GM12878 (cell line): ENCODE data around the gene FZD10. TPM values are rescaled to one million over a fixed set of nuclear protein-coding genes. Genes with fewer than 3 reads are reported as not detected.

Source experiments
- ATAC-seq: fragments of 200-7000 bp; cut with Tn5 transposase; 3 replicates; pipeline ENCODE4 v1.9.1; 2020; ENCODE audit warnings: mild to moderate bottlenecking, moderate library complexity
- BruUV-seq: library from RNA; stranded (reverse); fragments of 400-500 nt; replicated peaks from 2 replicates; lab custom pipeline; 2021; lab: Mats Ljungman, UMichigan
- CTCF ChIA-PET: fragments of 300-600 bp; sonication (Branson Sonifier 250); formaldehyde crosslinking; extraction: SDS; loops from one replicate; lab custom pipeline; 2021; ENCODE audit warnings: inconsistent platforms; lab: Yijun Ruan, JAX
- POLR2A ChIA-PET: fragments of 350-600 bp; formaldehyde crosslinking; extraction: SDS; loops from one replicate; lab custom pipeline; 2021; ENCODE audit warnings: inconsistent platforms; lab: Charles Lee
- RAD21 ChIA-PET: fragments of 300-600 bp; sonication (Branson Sonifier 250); formaldehyde crosslinking; loops from one replicate; lab custom pipeline; 2023; ENCODE audit warnings: antibody characterized with exemption; ENCODE audit not compliant: unreplicated experiment; lab: Charles Lee
- SMC1A ChIA-PET: fragments of 300-600 bp; sonication (Branson Sonifier 250); formaldehyde crosslinking; loops from one replicate; lab custom pipeline; 2023; ENCODE audit not compliant: unreplicated experiment, uncharacterized antibody; lab: Charles Lee
- DNase-seq: peaks from one replicate; pipeline ENCODE4 v3.0.0-alpha.2; 2011; ENCODE audit warnings: low read depth, low spot score
- FAIRE-seq: peaks from 3 replicates; lab custom pipeline; 2011; peaks lifted over from hg19 to GRCh38; lab: Jason Lieb, UNC
- H2AFZ ChIP-seq: 2 replicates; pipeline ENCODE4 v1.6.0; 2011; ENCODE audit warnings: low read depth, low read length, control low read depth; ENCODE audit not compliant: control insufficient read depth
- H3K27ac ChIP-seq: 2 replicates; pipeline ENCODE4 v1.5.1; 2011; ENCODE audit warnings: control low read depth; ENCODE audit not compliant: control insufficient read depth, insufficient read depth
- H3K27me3 ChIP-seq, 2 experiments: replicated peaks in 1 of 2; 2 replicates each; pipeline versions ENCODE4 v1.6.0 to v1.6.1; 2011; ENCODE audit warnings: low read length in 1 of 2; ENCODE audit not compliant: control insufficient read depth in 2 of 2, insufficient read depth in 2 of 2
- H3K36me3 ChIP-seq, 2 experiments: 2 replicates each; pipeline ENCODE4 v1.5.1; 2011; ENCODE audit warnings: low read length in 1 of 2; ENCODE audit not compliant: control insufficient read depth in 2 of 2, insufficient read depth in 2 of 2
- H3K4me1 ChIP-seq: 2 replicates; pipeline ENCODE4 v1.6.1; 2011; ENCODE audit warnings: mild to moderate bottlenecking, low read length, moderate library complexity, mixed read lengths; ENCODE audit not compliant: control insufficient read depth, insufficient read depth
- H3K4me2 ChIP-seq: 2 replicates; pipeline ENCODE4 v1.6.0; 2011; ENCODE audit warnings: control low read depth; ENCODE audit not compliant: control insufficient read depth, insufficient read depth
- H3K4me3 ChIP-seq: fragments of 200-600 bp; sonication (generic); 2 replicates; pipeline ENCODE4 v1.5.1; 2016
- H3K79me2 ChIP-seq: 2 replicates; pipeline ENCODE4 v1.6.0; 2011; ENCODE audit warnings: low read length; ENCODE audit not compliant: control insufficient read depth, insufficient read depth
- H3K9ac ChIP-seq: 2 replicates; pipeline ENCODE4 v1.8.0; 2011; ENCODE audit warnings: low read length, control low read depth, mixed read lengths; ENCODE audit not compliant: control insufficient read depth, insufficient read depth
- H3K9me3 ChIP-seq: replicated peaks from 3 replicates; pipeline ENCODE4 v1.5.1; 2011; ENCODE audit warnings: mild to moderate bottlenecking, low read length; ENCODE audit not compliant: control insufficient read depth, insufficient read depth
- H4K20me1 ChIP-seq: 2 replicates; pipeline ENCODE4 v1.6.0; 2011; ENCODE audit not compliant: control insufficient read depth, insufficient read depth
- CBFB ChIP-seq: IDR thresholded peaks from 2 replicates; pipeline ENCODE4 v1.6.1; 2016; ENCODE audit warnings: antibody characterized with exemption, low read depth
- CEBPZ ChIP-seq: fragments of 150-350 bp; IDR thresholded peaks from 2 replicates; pipeline ENCODE4 v1.6.1; 2016; ENCODE audit warnings: low read depth, low read length
- E4F1 ChIP-seq: fragments of 450-650 bp; IDR thresholded peaks from 2 replicates; pipeline ENCODE4 v1.6.1; 2018; ENCODE audit warnings: borderline replicate concordance, mild to moderate bottlenecking; ENCODE audit not compliant: partially characterized antibody
- EP300 ChIP-seq, 2 experiments: fragments of 150-350 bp in 1 of 2; IDR thresholded peaks; 2 replicates each; pipeline ENCODE4 v1.6.1; 2011 to 2012; ENCODE audit warnings: low read depth in 2 of 2, low read length in 2 of 2, borderline replicate concordance in 1 of 2, improper control_type of control experiment in 1 of 2, inconsistent platforms in 1 of 2; ENCODE audit not compliant: control insufficient read depth in 1 of 2
- IRF3 ChIP-seq: fragments of 450-650 bp; IDR thresholded peaks from 2 replicates; pipeline ENCODE4 v1.6.1; 2014; ENCODE audit warnings: mild to moderate bottlenecking
- PKNOX1 ChIP-seq: fragments of 450-650 bp; IDR thresholded peaks from 2 replicates; pipeline ENCODE4 v1.6.1; 2016; ENCODE audit warnings: mild to moderate bottlenecking
- SREBF1 ChIP-seq: IDR thresholded peaks from 2 replicates; pipeline ENCODE4 v1.6.1; 2012; ENCODE audit warnings: mild to moderate bottlenecking, low read length
- TARDBP ChIP-seq: IDR thresholded peaks from 2 replicates; pipeline ENCODE4 v1.6.1; 2016; ENCODE audit warnings: borderline replicate concordance
- USF1 ChIP-seq: IDR thresholded peaks from 2 replicates; pipeline ENCODE4 v1.6.1; 2011; ENCODE audit warnings: borderline replicate concordance, low read depth, mild to moderate bottlenecking, moderate library complexity, mixed read lengths, low read length; ENCODE audit not compliant: insufficient read depth; ENCODE audit errors: extremely low read length
- ZBTB33 ChIP-seq: fragments of 450-650 bp; IDR thresholded peaks from 2 replicates; pipeline ENCODE4 v1.6.1; 2017; ENCODE audit warnings: mild to moderate bottlenecking
- WGBS: methylation state at CpG from one replicate; pipeline ENCODE4 v1.1.6; 2016; ENCODE audit warnings: low lambda C conversion rate; ENCODE audit not compliant: insufficient replicate concordance, insufficient coverage; ENCODE audit errors: missing lambda C conversion rate; 5-methylcytosine and 5-hydroxymethylcytosine counted together
- in situ Hi-C: fragments of 300-500 bp; cut with MboI; formaldehyde crosslinking; loops from 9 replicates; pipeline ENCODE4 v1.14.3; 2018; ENCODE audit warnings: mixed read lengths
- intact Hi-C: fragments of 100-400 bp; cut with micrococcal nuclease; formaldehyde crosslinking; loops from one replicate; pipeline ENCODE4 v1.14.2; 2022; ENCODE audit not compliant: unreplicated experiment
- polyA plus RNA-seq, 11 experiments: library from polyadenylated mRNA; depleted of rRNA in 4 of 11; unstranded in 6 of 11; stranded (reverse) in 5 of 11; fragments of >200 nt; fragmentation: Nextera tagmentation in 4 of 11; fragmentation: Illumina TruSeq in 1 of 11; extraction: Ambion mirVana in 4 of 11; extraction: Trizol in 1 of 11; gene quantifications; 1 replicate in 1 of 11; 2 replicates in 10 of 11; pipeline versions ENCODE4 v1.2.1 to v1.2.3, GENCODE V29; 2011 to 2016; ENCODE audit warnings: inconsistent platforms in 2 of 11, missing spikeins in 2 of 11, low read depth in 1 of 11
- total RNA-seq, 4 experiments: library from RNA; depleted of rRNA in 3 of 4; stranded (reverse); fragments of >200 nt in 3 of 4; fragmentation: Illumina TruSeq in 1 of 4; extraction: Trizol in 1 of 4; gene quantifications; 2 replicates each; pipeline versions ENCODE4 v1.2.1 to v1.2.3, GENCODE V29; 2013 to 2021

Gene FZD10
- total and polyA plus RNA-seq, 10 of the 15 experiments (the other 5 are each of a cell fraction or from before 2014, with no cell fraction given): not detected

- H3K79me2 ChIP-seq: no peaks in the 10 kb centered on the region
- TF ChIP-seq USF1: no peak
- TF ChIP-seq SREBF1: no peak
- no peak for TF ChIP-seq PKNOX1
- no peak for TF ChIP-seq CEBPZ
- TF ChIP-seq E4F1: no peak
- no peak for TF ChIP-seq TARDBP
- TF ChIP-seq CBFB: no peak
- TF ChIP-seq ZBTB33: no peak
- no peak for TF ChIP-seq EP300 (IDR thresholded peaks at IDR 0.05; ENCODE audit: borderline replicate concordance in 1 of 2, control insufficient read depth in 1 of 2, low read depth in 2 of 2, low read length in 2 of 2)
- TF ChIP-seq IRF3: no peak
- TF ChIP-seq, all 136 proteins: peak for 0
- BruUV-seq: no TSS peak
- ChIA-PET POLR2A (no interaction called here), RAD21 (no interaction called here), SMC1A (no interaction called here), CTCF (no interaction called here)
- no peak overlapping the region for H3K4me2 ChIP-seq
- no peak for FAIRE-seq
- ATAC-seq: no peak
- intact Hi-C loops (no loop called here), in situ Hi-C loops (no loop called here)
- H3K4me1 ChIP-seq: no peaks in the 10 kb centered on the region
- DNase-seq: no peak
- H2AFZ ChIP-seq: no peak overlapping the region
- no peak overlapping the region for H3K27ac ChIP-seq
- H3K27me3 ChIP-seq: no peaks in the 10 kb centered on the region
- no peak overlapping the region for H3K4me3 ChIP-seq
- no peak overlapping the region for H3K9ac ChIP-seq
- no peaks in the 10 kb centered on the region for H3K36me3 ChIP-seq
- H3K9me3 ChIP-seq: no peaks in the 10 kb centered on the region; the same call in 2 of the 3 replicates
- no peaks in the 10 kb centered on the region for H4K20me1 ChIP-seq
- 63% methylated on average over 9 of the region's 9 CpGs for WGBS
Measured at GRCh38 chr12:130143136-130143535, 19.1 kb upstream of the FZD10 start.
